Measurements from ENCODE around the gene CORO7.

- TF ChIP-seq CTCF (IDR thresholded peaks at IDR 0.05): no peak
- TF ChIP-seq EP300 (IDR thresholded peaks at IDR 0.05): no peak
Observed at GRCh38 chr16:4306470-4307214, 109.8 kb downstream of the CORO7 start.

Data from ovary (tissue), 3 donors.